COLO668 (cell line): ENCODE measurements around the gene CTU1.

Experiments used
- DNase-seq: peaks from one replicate; lab custom pipeline; 2025; ENCODE audit not compliant: unreplicated experiment; lab: John Stamatoyannopoulos, UW

Gene CTU1

GRCh38 chr19:51083783-51084182, 24.4 kb downstream of the CTU1 start:
- no peak for DNase-seq

- no peak for DNase-seq
These were observed 25.0 kb downstream of the CTU1 start for GRCh38 chr19:51083181-51083580.

GRCh38 chr19:51082611-51083010, 25.6 kb downstream of the CTU1 start, which contains the start of gene KLK14:
Gene KLK14, minus strand, starts transcription at chr19:51082887. Its CDS starts 273 bp downstream, at chr19:51082614.
- no peak for DNase-seq

GRCh38 chr19:51081476-51081875, 26.7 kb downstream of the CTU1 start:
- no peak for DNase-seq

GRCh38 chr19:51079481-51080110, 28.6 kb downstream of the CTU1 start:
- DNase-seq, result peak; percentile 66

GRCh38 chr19:51078731-51079130, 29.5 kb downstream of the CTU1 start:
- DNase-seq, result no peak

- DNase-seq, result no peak
These were observed 30.1 kb downstream of the CTU1 start for GRCh38 chr19:51078104-51078503.

- no peak for DNase-seq
These were observed 31.5 kb downstream of the CTU1 start for GRCh38 chr19:51076631-51077213.

GRCh38 chr19:51075998-51076397, 32.2 kb downstream of the CTU1 start:
- DNase-seq, result no peak

- DNase-seq, result peak; percentile 32
These were observed 37.2 kb downstream of the CTU1 start for GRCh38 chr19:51071095-51071405.

GRCh38 chr19:51070334-51071094, 37.7 kb downstream of the CTU1 start:
- peak; percentile 42 for DNase-seq

GRCh38 chr19:51066393-51067186, 41.6 kb downstream of the CTU1 start:
- DNase-seq, result no peak

- no peak for DNase-seq
These were observed 42.8 kb downstream of the CTU1 start for GRCh38 chr19:51065221-51065960.

GRCh38 chr19:51064534-51065220, 43.5 kb downstream of the CTU1 start, which contains the start of gene KLK13:
Gene KLK13, minus strand, starts transcription at chr19:51065092. Its CDS starts 25 bp downstream, at chr19:51065067.
- no peak for DNase-seq

GRCh38 chr19:51063664-51064063, 44.5 kb downstream of the CTU1 start:
- DNase-seq, result no peak

- DNase-seq, result no peak
These were observed 47.2 kb downstream of the CTU1 start for GRCh38 chr19:51060973-51061372.

- DNase-seq, result no peak
These were observed 47.9 kb downstream of the CTU1 start for GRCh38 chr19:51060336-51060735.

GRCh38 chr19:51059715-51060114, 48.5 kb downstream of the CTU1 start:
- peak; percentile 16 for DNase-seq

- DNase-seq, result no peak
These were observed 52.3 kb downstream of the CTU1 start for GRCh38 chr19:51055866-51056265.
